Measurements from ENCODE around the gene LTB4R. TPM values are rescaled to one million over a fixed set of nuclear protein-coding genes. Genes with fewer than 3 reads are reported as not detected.

LTB4R gene
- total and polyA plus RNA-seq, 9 of the 15 experiments (the other 6 are each of a cell fraction or from before 2014, with no cell fraction given), result 0.38 to 10.5 (median 2.8) TPM

DNA sequence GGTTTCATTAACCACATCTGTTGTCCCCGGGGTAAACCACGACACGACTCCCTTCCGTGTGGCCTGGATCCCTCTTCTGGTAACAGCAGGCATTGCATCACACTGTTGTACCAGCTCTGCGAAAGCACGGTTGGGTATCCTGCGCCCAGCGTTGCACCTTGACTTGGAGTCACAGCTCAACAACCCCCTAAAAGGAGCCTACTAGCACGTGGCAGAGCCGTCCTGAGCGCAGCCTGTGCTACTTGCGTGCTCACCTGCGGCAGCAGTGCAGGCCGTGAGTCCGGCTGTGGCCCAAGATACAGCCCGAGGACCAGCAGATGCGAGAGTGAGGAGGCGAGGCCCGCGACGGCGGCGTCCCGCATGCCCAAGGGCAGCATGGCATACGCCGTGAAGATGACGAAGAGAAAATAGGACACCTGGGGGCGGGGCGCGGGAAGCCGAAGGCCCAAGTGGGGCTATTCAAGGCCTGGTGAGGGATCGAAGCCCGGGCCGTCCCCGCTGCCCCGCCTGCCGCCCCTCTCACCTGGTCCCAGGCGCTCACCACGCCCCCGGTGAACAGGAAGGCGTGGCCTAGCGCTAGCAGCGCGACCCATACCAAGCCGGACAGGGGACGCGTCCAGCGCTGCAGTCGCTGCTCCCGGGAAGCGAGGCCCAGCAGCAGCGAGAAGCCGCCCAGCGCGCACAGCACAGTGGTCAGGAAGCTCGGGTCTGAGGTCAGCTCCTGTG, 21.1 kb downstream of the LTB4R start (continued):
- TF ChIP-seq, protein P1, sequence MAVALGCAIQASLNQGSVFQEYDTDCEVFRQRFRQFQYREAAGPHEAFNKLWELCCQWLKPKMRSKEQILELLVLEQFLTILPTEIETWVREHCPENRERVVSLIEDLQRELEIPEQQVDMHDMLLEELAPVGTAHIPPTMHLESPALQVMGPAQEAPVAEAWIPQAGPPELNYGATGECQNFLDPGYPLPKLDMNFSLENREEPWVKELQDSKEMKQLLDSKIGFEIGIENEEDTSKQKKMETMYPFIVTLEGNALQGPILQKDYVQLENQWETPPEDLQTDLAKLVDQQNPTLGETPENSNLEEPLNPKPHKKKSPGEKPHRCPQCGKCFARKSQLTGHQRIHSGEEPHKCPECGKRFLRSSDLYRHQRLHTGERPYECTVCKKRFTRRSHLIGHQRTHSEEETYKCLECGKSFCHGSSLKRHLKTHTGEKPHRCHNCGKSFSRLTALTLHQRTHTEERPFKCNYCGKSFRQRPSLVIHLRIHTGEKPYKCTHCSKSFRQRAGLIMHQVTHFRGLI (CRISPR knock-in tag; IDR thresholded peaks at IDR 0.05), result no peak
- no peak for TF ChIP-seq SNRNP70 (optimal IDR thresholded peaks at IDR 0.05; ENCODE audit: low read depth, low read length)
- TF ChIP-seq, protein P2, sequence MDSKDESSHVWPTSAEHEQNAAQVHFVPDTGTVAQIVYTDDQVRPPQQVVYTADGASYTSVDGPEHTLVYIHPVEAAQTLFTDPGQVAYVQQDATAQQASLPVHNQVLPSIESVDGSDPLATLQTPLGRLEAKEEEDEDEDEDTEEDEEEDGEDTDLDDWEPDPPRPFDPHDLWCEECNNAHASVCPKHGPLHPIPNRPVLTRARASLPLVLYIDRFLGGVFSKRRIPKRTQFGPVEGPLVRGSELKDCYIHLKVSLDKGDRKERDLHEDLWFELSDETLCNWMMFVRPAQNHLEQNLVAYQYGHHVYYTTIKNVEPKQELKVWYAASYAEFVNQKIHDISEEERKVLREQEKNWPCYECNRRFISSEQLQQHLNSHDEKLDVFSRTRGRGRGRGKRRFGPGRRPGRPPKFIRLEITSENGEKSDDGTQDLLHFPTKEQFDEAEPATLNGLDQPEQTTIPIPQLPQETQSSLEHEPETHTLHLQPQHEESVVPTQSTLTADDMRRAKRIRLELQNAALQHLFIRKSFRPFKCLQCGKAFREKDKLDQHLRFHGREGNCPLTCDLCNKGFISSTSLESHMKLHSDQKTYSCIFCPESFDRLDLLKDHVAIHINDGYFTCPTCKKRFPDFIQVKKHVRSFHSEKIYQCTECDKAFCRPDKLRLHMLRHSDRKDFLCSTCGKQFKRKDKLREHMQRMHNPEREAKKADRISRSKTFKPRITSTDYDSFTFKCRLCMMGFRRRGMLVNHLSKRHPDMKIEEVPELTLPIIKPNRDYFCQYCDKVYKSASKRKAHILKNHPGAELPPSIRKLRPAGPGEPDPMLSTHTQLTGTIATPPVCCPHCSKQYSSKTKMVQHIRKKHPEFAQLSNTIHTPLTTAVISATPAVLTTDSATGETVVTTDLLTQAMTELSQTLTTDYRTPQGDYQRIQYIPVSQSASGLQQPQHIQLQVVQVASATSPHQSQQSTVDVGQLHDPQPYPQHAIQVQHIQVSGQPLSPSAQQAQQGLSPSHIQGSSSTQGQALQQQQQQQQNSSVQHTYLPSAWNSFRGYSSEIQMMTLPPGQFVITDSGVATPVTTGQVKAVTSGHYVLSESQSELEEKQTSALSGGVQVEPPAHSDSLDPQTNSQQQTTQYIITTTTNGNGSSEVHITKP (IDR thresholded peaks at IDR 0.05; ENCODE audit: partially characterized antibody), result peak; percentile 75
- TF ChIP-seq ARHGAP35 (IDR thresholded peaks at IDR 0.05; ENCODE audit: partially characterized antibody), result no peak
- peak; percentile 63; the same call in 1 of the 2 replicates for TF ChIP-seq TCF3 (CRISPR knock-in tag; IDR thresholded peaks at IDR 0.05)
- TF ChIP-seq NR3C1 (CRISPR knock-in tag; IDR thresholded peaks at IDR 0.05), result 0 out of 2 replicates have a peak, but pooled peaks have one; percentile 59
- no peak for TF ChIP-seq EZH2 (IDR thresholded peaks at IDR 0.05; ENCODE audit: borderline replicate concordance, low read depth, low read length)
- no peak for TF ChIP-seq PTTG1 (tag; IDR thresholded peaks at IDR 0.05; ENCODE audit: low read depth)
- no peak for TF ChIP-seq ZEB2 (IDR thresholded peaks at IDR 0.05)
- peak; percentile 84 for TF ChIP-seq L3MBTL2 (IDR thresholded peaks at IDR 0.05)
- TF ChIP-seq, protein P3, sequence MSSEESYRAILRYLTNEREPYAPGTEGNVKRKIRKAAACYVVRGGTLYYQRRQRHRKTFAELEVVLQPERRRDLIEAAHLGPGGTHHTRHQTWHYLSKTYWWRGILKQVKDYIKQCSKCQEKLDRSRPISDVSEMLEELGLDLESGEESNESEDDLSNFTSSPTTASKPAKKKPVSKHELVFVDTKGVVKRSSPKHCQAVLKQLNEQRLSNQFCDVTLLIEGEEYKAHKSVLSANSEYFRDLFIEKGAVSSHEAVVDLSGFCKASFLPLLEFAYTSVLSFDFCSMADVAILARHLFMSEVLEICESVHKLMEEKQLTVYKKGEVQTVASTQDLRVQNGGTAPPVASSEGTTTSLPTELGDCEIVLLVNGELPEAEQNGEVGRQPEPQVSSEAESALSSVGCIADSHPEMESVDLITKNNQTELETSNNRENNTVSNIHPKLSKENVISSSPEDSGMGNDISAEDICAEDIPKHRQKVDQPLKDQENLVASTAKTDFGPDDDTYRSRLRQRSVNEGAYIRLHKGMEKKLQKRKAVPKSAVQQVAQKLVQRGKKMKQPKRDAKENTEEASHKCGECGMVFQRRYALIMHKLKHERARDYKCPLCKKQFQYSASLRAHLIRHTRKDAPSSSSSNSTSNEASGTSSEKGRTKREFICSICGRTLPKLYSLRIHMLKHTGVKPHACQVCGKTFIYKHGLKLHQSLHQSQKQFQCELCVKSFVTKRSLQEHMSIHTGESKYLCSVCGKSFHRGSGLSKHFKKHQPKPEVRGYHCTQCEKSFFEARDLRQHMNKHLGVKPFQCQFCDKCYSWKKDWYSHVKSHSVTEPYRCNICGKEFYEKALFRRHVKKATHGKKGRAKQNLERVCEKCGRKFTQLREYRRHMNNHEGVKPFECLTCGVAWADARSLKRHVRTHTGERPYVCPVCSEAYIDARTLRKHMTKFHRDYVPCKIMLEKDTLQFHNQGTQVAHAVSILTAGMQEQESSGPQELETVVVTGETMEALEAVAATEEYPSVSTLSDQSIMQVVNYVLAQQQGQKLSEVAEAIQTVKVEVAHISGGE (CRISPR knock-in tag; IDR thresholded peaks at IDR 0.05), result no peak
- no peak for TF ChIP-seq NFYB (IDR thresholded peaks at IDR 0.05; ENCODE audit: extremely low read depth, insufficient read length)
- peak; percentile 51; the same call in 1 of the 2 replicates for TF ChIP-seq ZNF384 (IDR thresholded peaks at IDR 0.05; ENCODE audit: low read depth, low read length)
- TF ChIP-seq, protein P4, sequence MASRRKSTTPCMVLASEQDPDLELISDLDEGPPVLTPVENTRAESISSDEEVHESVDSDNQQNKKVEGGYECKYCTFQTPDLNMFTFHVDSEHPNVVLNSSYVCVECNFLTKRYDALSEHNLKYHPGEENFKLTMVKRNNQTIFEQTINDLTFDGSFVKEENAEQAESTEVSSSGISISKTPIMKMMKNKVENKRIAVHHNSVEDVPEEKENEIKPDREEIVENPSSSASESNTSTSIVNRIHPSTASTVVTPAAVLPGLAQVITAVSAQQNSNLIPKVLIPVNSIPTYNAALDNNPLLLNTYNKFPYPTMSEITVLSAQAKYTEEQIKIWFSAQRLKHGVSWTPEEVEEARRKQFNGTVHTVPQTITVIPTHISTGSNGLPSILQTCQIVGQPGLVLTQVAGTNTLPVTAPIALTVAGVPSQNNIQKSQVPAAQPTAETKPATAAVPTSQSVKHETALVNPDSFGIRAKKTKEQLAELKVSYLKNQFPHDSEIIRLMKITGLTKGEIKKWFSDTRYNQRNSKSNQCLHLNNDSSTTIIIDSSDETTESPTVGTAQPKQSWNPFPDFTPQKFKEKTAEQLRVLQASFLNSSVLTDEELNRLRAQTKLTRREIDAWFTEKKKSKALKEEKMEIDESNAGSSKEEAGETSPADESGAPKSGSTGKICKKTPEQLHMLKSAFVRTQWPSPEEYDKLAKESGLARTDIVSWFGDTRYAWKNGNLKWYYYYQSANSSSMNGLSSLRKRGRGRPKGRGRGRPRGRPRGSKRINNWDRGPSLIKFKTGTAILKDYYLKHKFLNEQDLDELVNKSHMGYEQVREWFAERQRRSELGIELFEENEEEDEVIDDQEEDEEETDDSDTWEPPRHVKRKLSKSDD (conservative IDR thresholded peaks at IDR 0.05; ENCODE audit: low read length), result no peak
- TF ChIP-seq ZNF165 (CRISPR knock-in tag; IDR thresholded peaks at IDR 0.05; ENCODE audit: borderline replicate concordance), result no peak
- TF ChIP-seq ZNF311 (CRISPR knock-in tag; IDR thresholded peaks at IDR 0.05), result no peak

All from K562 (cell line).